SU-DHL-6 (cell line): ENCODE results near the gene DMRTB1.
"Not testable (repeated sequence)": the region's sequence is repeated elsewhere in the genome, so short reads cannot be mapped to it uniquely, and the experiment has no call there.

ENCODE experiments used
- H2AFZ ChIP-seq: fragments of 200-600 bp; sonication (generic); 2 replicates; pipeline ENCODE4 v1.6.1; 2014; ENCODE audit warnings: low read depth, mild to moderate bottlenecking, moderate library complexity, mixed read lengths, antibody characterized with exemption, low read length; ENCODE audit not compliant: severe bottlenecking
- H3F3A ChIP-seq: fragments of 200-600 bp; shearing (Covaris generic); 2 replicates; pipeline ENCODE4 v1.6.0; 2016; ENCODE audit warnings: antibody characterized with exemption, mild to moderate bottlenecking; ENCODE audit not compliant: insufficient read depth
- H3K27ac ChIP-seq: fragments of 200-600 bp; sonication (generic); 2 replicates; pipeline ENCODE4 v1.5.1; 2016; ENCODE audit warnings: low read depth, mild to moderate bottlenecking, low read length, moderate library complexity, mixed read lengths
- H3K27me3 ChIP-seq: fragments of 200-600 bp; sonication (generic), shearing (Covaris generic); 2 replicates; pipeline ENCODE4 v1.6.0; 2014; ENCODE audit warnings: mild to moderate bottlenecking, low read length
- H3K36me3 ChIP-seq: fragments of 200-600 bp; sonication (generic); 2 replicates; pipeline ENCODE4 v1.6.1; 2014; ENCODE audit warnings: mild to moderate bottlenecking, low read length, mixed read lengths
- H3K4me2 ChIP-seq: fragments of 300-600, 200-600 bp; shearing (Covaris generic), sonication (generic); 2 replicates; pipeline ENCODE4 v1.6.0; 2014; ENCODE audit warnings: low read length, low read depth, mild to moderate bottlenecking; ENCODE audit not compliant: poor library complexity, severe bottlenecking
- H3K4me3 ChIP-seq: fragments of 200-600 bp; sonication (generic); 2 replicates; pipeline ENCODE4 v1.5.1; 2014; ENCODE audit warnings: antibody characterized with exemption, low read length, mild to moderate bottlenecking, mixed read lengths; ENCODE audit not compliant: insufficient read depth, poor library complexity, severe bottlenecking
- H3K79me2 ChIP-seq: fragments of 200-600 bp; sonication (generic); 2 replicates; pipeline ENCODE4 v1.6.1; 2014; ENCODE audit warnings: mild to moderate bottlenecking, low read length, moderate library complexity; ENCODE audit not compliant: insufficient read depth
- H3K9ac ChIP-seq: fragments of 200-600 bp; sonication (generic); 2 replicates; pipeline ENCODE4 v1.7.0; 2014; ENCODE audit warnings: mild to moderate bottlenecking, low read length
- H3K9me2 ChIP-seq: fragments of 200-600 bp; sonication (generic); replicated peaks from 2 replicates; pipeline ENCODE4 v1.6.1; 2014; ENCODE audit warnings: low read length; ENCODE audit not compliant: insufficient read depth
- H3K9me3 ChIP-seq: fragments of 200-600 bp; sonication (generic); 2 replicates; pipeline ENCODE4 v1.6.1; 2014; ENCODE audit warnings: low read length, mixed read lengths; ENCODE audit not compliant: insufficient read depth
- H4K20me1 ChIP-seq: fragments of 200-600 bp; sonication (generic); 2 replicates; pipeline ENCODE4 v1.6.1; 2014; ENCODE audit warnings: low read depth, mild to moderate bottlenecking, antibody characterized with exemption, low read length, moderate library complexity, mixed read lengths
- CTCF ChIP-seq: fragments of 200-600 bp; sonication (generic); IDR thresholded peaks from one replicate; pipeline ENCODE4 v1.5.1; 2017; ENCODE audit warnings: antibody characterized with exemption, mild to moderate bottlenecking, low read length, moderate library complexity; ENCODE audit not compliant: insufficient read depth, poor library complexity, severe bottlenecking
- EZH2phosphoT487 ChIP-seq: fragments of 200-600 bp; sonication (generic), shearing (Covaris generic); conservative IDR thresholded peaks from 2 replicates; pipeline ENCODE4 v1.6.1; 2018; ENCODE audit warnings: mild to moderate bottlenecking, antibody characterized with exemption, low read length, moderate library complexity, mixed read lengths

DMRTB1 gene

GRCh38 chr1:53432611-53433010 is 26.6 kb upstream of the DMRTB1 start:
- Histone ChIP-seq H3K9me3 (no peaks in the 10 kb centered on the region), H3K9me2 (no peaks in the 10 kb centered on the region), H3K27me3 (no peaks in the 10 kb centered on the region), H4K20me1 (no peaks in the 10 kb centered on the region), H3K79me2 (no peaks in the 10 kb centered on the region), H3K4me2 (no peak overlapping the region), H3K27ac (no peak overlapping the region), H3K4me3 (no peak overlapping the region), H3K9ac (no peak overlapping the region), H3K36me3 (no peaks in the 10 kb centered on the region), H3F3A (no peaks in the 10 kb centered on the region), H2AFZ (no peak overlapping the region)
- TF ChIP-seq CTCF (no peak), EZH2phosphoT487 (no peak)

GRCh38 chr1:53434405-53435007 is 24.7 kb upstream of the DMRTB1 start:
- H3K4me2 ChIP-seq, H3K9me2 ChIP-seq, H4K20me1 ChIP-seq, H2AFZ ChIP-seq, H3K36me3 ChIP-seq, H3K27ac ChIP-seq, H3K4me3 ChIP-seq, H3K79me2 ChIP-seq, H3F3A ChIP-seq, H3K9me3 ChIP-seq, H3K27me3 ChIP-seq, H3K9ac ChIP-seq: not testable (repeated sequence)

- Histone ChIP-seq H3K27me3 (no peaks in the 10 kb centered on the region), H3K27ac (no peak overlapping the region), H2AFZ (no peak overlapping the region), H3K4me3 (no peak overlapping the region), H3K79me2 (no peaks in the 10 kb centered on the region), H3F3A (no peaks in the 10 kb centered on the region), H3K4me2 (no peak overlapping the region), H3K9me2 (no peaks in the 10 kb centered on the region), H3K9ac (no peak overlapping the region), H3K9me3 (no peaks in the 10 kb centered on the region), H3K36me3 (no peaks in the 10 kb centered on the region), H4K20me1 (no peaks in the 10 kb centered on the region)
- TF ChIP-seq EZH2phosphoT487 (no peak), CTCF (no peak)
Measured at GRCh38 chr1:53435151-53435550, 24.0 kb upstream of the DMRTB1 start.

- Histone ChIP-seq H3K27ac (no peak overlapping the region), H3F3A (no peaks in the 10 kb centered on the region), H3K9ac (no peak overlapping the region), H3K79me2 (no peaks in the 10 kb centered on the region), H3K4me3 (no peak overlapping the region), H3K27me3 (no peaks in the 10 kb centered on the region), H4K20me1 (no peaks in the 10 kb centered on the region), H3K9me3 (no peaks in the 10 kb centered on the region), H2AFZ (no peak overlapping the region), H3K36me3 (no peaks in the 10 kb centered on the region), H3K9me2 (no peaks in the 10 kb centered on the region), H3K4me2 (no peak overlapping the region)
- TF ChIP-seq CTCF = no peak
- TF ChIP-seq EZH2phosphoT487 = no peak
Measured at GRCh38 chr1:53438427-53439336, 20.5 kb upstream of the DMRTB1 start.
